GM12878 (cell line): ENCODE results near the gene DLGAP3. TPM values are rescaled to one million over a fixed set of nuclear protein-coding genes. Genes with fewer than 3 reads are reported as not detected.

ENCODE experiments used
- ATF2 ChIP-seq: IDR thresholded peaks from 2 replicates; pipeline ENCODE4 v1.6.1; 2012; ENCODE audit warnings: low read length, inconsistent platforms
- BHLHE40 ChIP-seq, 2 experiments: fragments of 450-650 bp in 1 of 2; IDR thresholded peaks; 2 replicates each; pipeline ENCODE4 v1.6.1; 2011 to 2017; ENCODE audit warnings: low read depth in 2 of 2, borderline replicate concordance in 1 of 2, improper control_type of control experiment in 1 of 2, low read length in 1 of 2, mild to moderate bottlenecking in 1 of 2
- CTCF ChIP-seq, 3 experiments: IDR thresholded peaks in 2 of 3; conservative IDR thresholded peaks in 1 of 3; 2 replicates each; pipeline ENCODE4 v1.5.1; 2011; ENCODE audit warnings: low read depth in 3 of 3, low read length in 3 of 3, mild to moderate bottlenecking in 3 of 3, control low read depth in 2 of 3, moderate library complexity in 2 of 3, inconsistent platforms in 1 of 3, mixed read lengths in 1 of 3; ENCODE audit not compliant: control insufficient read depth in 2 of 3, insufficient read depth in 1 of 3; ENCODE audit errors: extremely low read depth in 1 of 3
- E2F4 ChIP-seq: IDR thresholded peaks from 2 replicates; pipeline ENCODE4 v1.6.1; 2012; ENCODE audit warnings: low read depth, low read length, improper control_type of control experiment
- IRF4 ChIP-seq: IDR thresholded peaks from 2 replicates; pipeline ENCODE4 v1.6.1; 2011; ENCODE audit warnings: low read depth, low read length
- JUND ChIP-seq: IDR thresholded peaks from 2 replicates; pipeline ENCODE4 v1.6.1; 2012; ENCODE audit warnings: low read depth, mild to moderate bottlenecking, low read length, improper control_type of control experiment, moderate library complexity
- MTA2 ChIP-seq: fragments of 450-650 bp; IDR thresholded peaks from 2 replicates; pipeline ENCODE4 v1.6.1; 2016; ENCODE audit warnings: low read depth, mild to moderate bottlenecking, moderate library complexity
- POU2F2 ChIP-seq: IDR thresholded peaks from 3 replicates; pipeline ENCODE4 v1.6.1; 2011; ENCODE audit warnings: low read depth, mild to moderate bottlenecking, low read length, borderline replicate concordance
- RB1 ChIP-seq: fragments of 450-650 bp; formaldehyde crosslinking; IDR thresholded peaks from 2 replicates; pipeline ENCODE4 v1.6.1; 2017; ENCODE audit warnings: mild to moderate bottlenecking, borderline replicate concordance
- SREBF2 ChIP-seq: IDR thresholded peaks from 2 replicates; pipeline ENCODE4 v1.6.1; 2012; ENCODE audit warnings: mild to moderate bottlenecking, low read length
- USF2 ChIP-seq: IDR thresholded peaks from 2 replicates; pipeline ENCODE4 v1.6.1; 2011; ENCODE audit warnings: low read depth, low read length, improper control_type of control experiment, borderline replicate concordance
- ZBTB40 ChIP-seq: fragments of 450-650 bp; IDR thresholded peaks from 2 replicates; pipeline ENCODE4 v1.6.1; 2016; ENCODE audit warnings: mild to moderate bottlenecking, moderate library complexity, borderline replicate concordance
- polyA plus RNA-seq, 11 experiments: library from polyadenylated mRNA; depleted of rRNA in 4 of 11; unstranded in 6 of 11; stranded (reverse) in 5 of 11; fragments of >200 nt; fragmentation: Nextera tagmentation in 4 of 11; fragmentation: Illumina TruSeq in 1 of 11; extraction: Ambion mirVana in 4 of 11; extraction: Trizol in 1 of 11; gene quantifications; 1 replicate in 1 of 11; 2 replicates in 10 of 11; pipeline versions ENCODE4 v1.2.1 to v1.2.3, GENCODE V29; 2011 to 2016; ENCODE audit warnings: inconsistent platforms in 2 of 11, missing spikeins in 2 of 11, low read depth in 1 of 11
- total RNA-seq, 4 experiments: library from RNA; depleted of rRNA in 3 of 4; stranded (reverse); fragments of >200 nt in 3 of 4; fragmentation: Illumina TruSeq in 1 of 4; extraction: Trizol in 1 of 4; gene quantifications; 2 replicates each; pipeline versions ENCODE4 v1.2.1 to v1.2.3, GENCODE V29; 2013 to 2021

DLGAP3 gene
- total and polyA plus RNA-seq, 10 of the 15 experiments (the other 5 are each of a cell fraction or from before 2014, with no cell fraction given), result 0.03 to 0.15 (median 0.08) TPM; not detected in 4

GRCh38 chr1:34865981-34866761, 63.3 kb downstream of the DLGAP3 start (continued):
- TF ChIP-seq ZBTB40 (no peak), MTA2 (0 out of 2 replicates have a peak, but pooled peaks have one; percentile 48), POU2F2 (no peak), JUND (no peak), CTCF (IDR thresholded peaks at IDR 0.05 in 2 of 3, conservative IDR thresholded peaks at IDR 0.05 in 1 of 3; ENCODE audit: control insufficient read depth in 2 of 3, extremely low read depth in 1 of 3, insufficient read depth in 1 of 3, low read depth in 3 of 3, low read length in 3 of 3) (peak; percentile 92 to 96 (median 95)), SREBF2 (no peak), IRF4 (no peak), RB1 (peak; percentile 67; the same call in 1 of the 2 replicates), E2F4 (no peak), USF2 (no peak; the same call in 1 of the 2 replicates), ATF2 (no peak), BHLHE40 (IDR thresholded peaks at IDR 0.05; ENCODE audit: borderline replicate concordance in 1 of 2, low read depth in 2 of 2, low read length in 1 of 2) (peak; percentile 84 to 93)
